WTC11 (cell line): ENCODE results near the gene ANKFN1. TPM values are rescaled to one million over a fixed set of nuclear protein-coding genes. Genes with fewer than 3 reads are reported as not detected.

Source experiments
- ATAC-seq: fragments of 200-7000 bp; cut with Tn5 transposase; 2 replicates; pipeline ENCODE4 v1.10.0; 2021; ENCODE audit warnings: mild to moderate bottlenecking, moderate library complexity
- CTCF ChIA-PET: fragments of 300-600 bp; sonication (Branson Sonifier 250); formaldehyde crosslinking; loops from one replicate; lab custom pipeline; 2021; ENCODE audit warnings: antibody characterized with exemption; lab: Charles Lee
- POLR2A ChIA-PET: fragments of 350-600 bp; sonication (Branson Sonifier 250); formaldehyde crosslinking; loops from one replicate; lab custom pipeline; 2021; ENCODE audit warnings: antibody characterized with exemption; lab: Charles Lee
- DNase-seq: peaks from one replicate; pipeline ENCODE4 v3.0.0; 2021; ENCODE audit warnings: low spot score
- H3K27ac Mint-ChIP-seq: 2 replicates; pipeline ENCODE4 v1.8.0; 2021; ENCODE audit warnings: mixed read lengths
- H3K27me3 Mint-ChIP-seq: 2 replicates; pipeline ENCODE4 v1.8.0; 2021; ENCODE audit warnings: low read depth, mild to moderate bottlenecking, moderate library complexity, mixed read lengths
- H3K36me3 Mint-ChIP-seq: 2 replicates; pipeline ENCODE4 v1.8.0; 2021; ENCODE audit warnings: mixed read lengths
- H3K4me1 Mint-ChIP-seq: 2 replicates; pipeline ENCODE4 v1.8.0; 2022; ENCODE audit warnings: mixed read lengths
- H3K4me3 Mint-ChIP-seq: 2 replicates; pipeline ENCODE4 v1.8.0; 2021; ENCODE audit warnings: mild to moderate bottlenecking, moderate library complexity, mixed read lengths
- H3K9me3 Mint-ChIP-seq: 2 replicates; pipeline ENCODE4 v1.8.0; 2021; ENCODE audit warnings: mixed read lengths
- ATF1 ChIP-seq: sonication (generic); formaldehyde crosslinking; IDR thresholded peaks from 2 replicates; pipeline ENCODE4 v1.8.1; 2023; ENCODE audit warnings: mild to moderate bottlenecking, moderate library complexity, missing genetic modification reagents
- ATF2 ChIP-seq: sonication (generic); formaldehyde crosslinking; IDR thresholded peaks from 2 replicates; pipeline ENCODE4 v1.8.1; 2022; ENCODE audit warnings: low read depth, missing genetic modification reagents, borderline replicate concordance
- ATF3 ChIP-seq: sonication (generic); formaldehyde crosslinking; conservative IDR thresholded peaks from 2 replicates; pipeline ENCODE4 v1.8.1; 2022; ENCODE audit warnings: mild to moderate bottlenecking, missing genetic modification reagents
- E2F5 ChIP-seq: sonication (generic); formaldehyde crosslinking; IDR thresholded peaks from 2 replicates; pipeline ENCODE4 v1.8.1; 2022; ENCODE audit warnings: mild to moderate bottlenecking, moderate library complexity, missing genetic modification reagents
- ELF4 ChIP-seq: sonication (generic); formaldehyde crosslinking; IDR thresholded peaks from 2 replicates; pipeline ENCODE4 v1.8.1; 2022; ENCODE audit warnings: low read depth, mild to moderate bottlenecking, moderate library complexity, missing genetic modification reagents
- EMX1 ChIP-seq: fragments of 250-450 bp; sonication (Bioruptor Pico); IDR thresholded peaks from 2 replicates; pipeline ENCODE4 v1.8.0; 2021; ENCODE audit warnings: mild to moderate bottlenecking
- FOXP1 ChIP-seq: sonication (generic); formaldehyde crosslinking; IDR thresholded peaks from 2 replicates; pipeline ENCODE4 v1.8.0; 2022; ENCODE audit warnings: missing genetic modification reagents, mild to moderate bottlenecking, moderate library complexity, borderline replicate concordance
- GRHL2 ChIP-seq: fragments of 250-450 bp; sonication (Bioruptor Pico); IDR thresholded peaks from 2 replicates; pipeline ENCODE4 v1.8.0; 2022; ENCODE audit warnings: mild to moderate bottlenecking, moderate library complexity; ENCODE audit not compliant: insufficient replicate concordance, severe bottlenecking
- GTF2I ChIP-seq: fragments of 250-450 bp; sonication (Bioruptor Pico); conservative IDR thresholded peaks from 2 replicates; pipeline ENCODE4 v1.4.0; 2021; ENCODE audit warnings: mild to moderate bottlenecking
- IRF2 ChIP-seq: sonication (generic); formaldehyde crosslinking; IDR thresholded peaks from 2 replicates; pipeline ENCODE4 v1.8.0; 2022; ENCODE audit warnings: low read depth, missing genetic modification reagents, borderline replicate concordance
- JUN ChIP-seq: sonication (generic); formaldehyde crosslinking; IDR thresholded peaks from 2 replicates; pipeline ENCODE4 v1.8.0; 2023; ENCODE audit warnings: mild to moderate bottlenecking, missing genetic modification reagents
- KAT7 ChIP-seq: sonication (generic); formaldehyde crosslinking; IDR thresholded peaks from 2 replicates; pipeline ENCODE4 v1.8.1; 2023; ENCODE audit warnings: missing genetic modification reagents, mild to moderate bottlenecking, borderline replicate concordance
- NR1H2 ChIP-seq: sonication (generic); formaldehyde crosslinking; IDR thresholded peaks from 2 replicates; pipeline ENCODE4 v1.9.0; 2021; ENCODE audit warnings: mild to moderate bottlenecking, moderate library complexity, missing genetic modification reagents
- RORB ChIP-seq: fragments of 250-450 bp; sonication (Bioruptor Pico); IDR thresholded peaks from 2 replicates; pipeline ENCODE4 v1.9.0; 2021; ENCODE audit warnings: mild to moderate bottlenecking
- SMAD4 ChIP-seq: sonication (generic); formaldehyde crosslinking; IDR thresholded peaks from 2 replicates; pipeline ENCODE4 v1.8.0; 2022; ENCODE audit warnings: mild to moderate bottlenecking, missing genetic modification reagents
- TP53 ChIP-seq: sonication (generic); formaldehyde crosslinking; IDR thresholded peaks from 2 replicates; pipeline ENCODE4 v1.8.1; 2023; ENCODE audit warnings: mild to moderate bottlenecking, missing genetic modification reagents
- USF2 ChIP-seq: sonication (generic); formaldehyde crosslinking; IDR thresholded peaks from 2 replicates; pipeline ENCODE4 v1.8.1; 2023; ENCODE audit warnings: mild to moderate bottlenecking, missing genetic modification reagents, moderate library complexity
- ZNF232 ChIP-seq: sonication (generic); formaldehyde crosslinking; IDR thresholded peaks from 2 replicates; pipeline ENCODE4 v1.8.0; 2022; ENCODE audit warnings: mild to moderate bottlenecking, missing genetic modification reagents
- ZNF423 ChIP-seq: fragments of 250-450 bp; sonication (Bioruptor Pico); IDR thresholded peaks from 2 replicates; pipeline ENCODE4 v2.1.2; 2022; ENCODE audit warnings: mild to moderate bottlenecking, moderate library complexity
- ZNF425 ChIP-seq: fragments of 250-450 bp; sonication (Bioruptor Pico); conservative IDR thresholded peaks from 2 replicates; pipeline ENCODE4 v1.9.0; 2021; ENCODE audit warnings: mild to moderate bottlenecking
- ZNF671 ChIP-seq: fragments of 250-450 bp; sonication (Bioruptor Pico); IDR thresholded peaks from 2 replicates; pipeline ENCODE4 v1.8.0; 2021; ENCODE audit warnings: mild to moderate bottlenecking
- total RNA-seq: library from RNA; stranded (reverse); gene quantifications from 3 replicates; pipeline ENCODE4 v1.2.3, GENCODE V29; 2021
- TF ChIP-seq, protein P1 (sequence below): sonication (generic); formaldehyde crosslinking; conservative IDR thresholded peaks from 2 replicates; pipeline ENCODE4 v1.8.1; 2023; ENCODE audit warnings: mild to moderate bottlenecking, low read depth, missing genetic modification reagents, moderate library complexity
- TF ChIP-seq, protein P2 (sequence below): sonication (generic); formaldehyde crosslinking; IDR thresholded peaks from 2 replicates; pipeline ENCODE4 v1.8.0; 2022; ENCODE audit warnings: mild to moderate bottlenecking, missing genetic modification reagents

The ANKFN1 gene
- total RNA-seq, 1 experiment from 2014 or later, result 0.24 TPM

GRCh38 chr17:56305007-56305406 is 151.7 kb downstream of the ANKFN1 start (continued):
- TF ChIP-seq, protein P1, sequence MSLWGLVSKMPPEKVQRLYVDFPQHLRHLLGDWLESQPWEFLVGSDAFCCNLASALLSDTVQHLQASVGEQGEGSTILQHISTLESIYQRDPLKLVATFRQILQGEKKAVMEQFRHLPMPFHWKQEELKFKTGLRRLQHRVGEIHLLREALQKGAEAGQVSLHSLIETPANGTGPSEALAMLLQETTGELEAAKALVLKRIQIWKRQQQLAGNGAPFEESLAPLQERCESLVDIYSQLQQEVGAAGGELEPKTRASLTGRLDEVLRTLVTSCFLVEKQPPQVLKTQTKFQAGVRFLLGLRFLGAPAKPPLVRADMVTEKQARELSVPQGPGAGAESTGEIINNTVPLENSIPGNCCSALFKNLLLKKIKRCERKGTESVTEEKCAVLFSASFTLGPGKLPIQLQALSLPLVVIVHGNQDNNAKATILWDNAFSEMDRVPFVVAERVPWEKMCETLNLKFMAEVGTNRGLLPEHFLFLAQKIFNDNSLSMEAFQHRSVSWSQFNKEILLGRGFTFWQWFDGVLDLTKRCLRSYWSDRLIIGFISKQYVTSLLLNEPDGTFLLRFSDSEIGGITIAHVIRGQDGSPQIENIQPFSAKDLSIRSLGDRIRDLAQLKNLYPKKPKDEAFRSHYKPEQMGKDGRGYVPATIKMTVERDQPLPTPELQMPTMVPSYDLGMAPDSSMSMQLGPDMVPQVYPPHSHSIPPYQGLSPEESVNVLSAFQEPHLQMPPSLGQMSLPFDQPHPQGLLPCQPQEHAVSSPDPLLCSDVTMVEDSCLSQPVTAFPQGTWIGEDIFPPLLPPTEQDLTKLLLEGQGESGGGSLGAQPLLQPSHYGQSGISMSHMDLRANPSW (CRISPR knock-in tag), result no peak
- no peak for TF ChIP-seq FOXP1
- TF ChIP-seq GTF2I (CRISPR knock-in tag), result no peak
- TF ChIP-seq ZNF232 (CRISPR knock-in tag), result no peak

GRCh38 chr17:56309897-56310296 is 156.6 kb downstream of the ANKFN1 start:
- ChIA-PET CTCF (no interaction called here), POLR2A (no interaction called here)
- TF ChIP-seq SMAD4 (no peak), ATF1 (CRISPR knock-in tag) (no peak), ATF2 (CRISPR knock-in tag) (no peak), USF2 (CRISPR knock-in tag) (no peak), ATF3 (no peak)
- TF ChIP-seq, protein P2, sequence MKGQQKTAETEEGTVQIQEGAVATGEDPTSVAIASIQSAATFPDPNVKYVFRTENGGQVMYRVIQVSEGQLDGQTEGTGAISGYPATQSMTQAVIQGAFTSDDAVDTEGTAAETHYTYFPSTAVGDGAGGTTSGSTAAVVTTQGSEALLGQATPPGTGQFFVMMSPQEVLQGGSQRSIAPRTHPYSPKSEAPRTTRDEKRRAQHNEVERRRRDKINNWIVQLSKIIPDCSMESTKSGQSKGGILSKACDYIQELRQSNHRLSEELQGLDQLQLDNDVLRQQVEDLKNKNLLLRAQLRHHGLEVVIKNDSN (CRISPR knock-in tag), result no peak
- H3K4me1 Mint-ChIP-seq, result no peaks in the 10 kb centered on the region
- no peak for ATAC-seq
- H3K27ac Mint-ChIP-seq, result no peak overlapping the region; the same call in 1 of the 2 replicates
- H3K36me3 Mint-ChIP-seq, result no peaks in the 10 kb centered on the region
- H3K27me3 Mint-ChIP-seq, result no peaks in the 10 kb centered on the region; the same call in 1 of the 2 replicates
- no peak overlapping the region for H3K4me3 Mint-ChIP-seq
- no peak for DNase-seq
- peaks cover 8% of the 10 kb centered on the region for H3K9me3 Mint-ChIP-seq

GRCh38 chr17:56310782-56311181 is 157.5 kb downstream of the ANKFN1 start:
- peaks cover 7% of the 10 kb centered on the region for H3K4me1 Mint-ChIP-seq
- TF ChIP-seq USF2 (CRISPR knock-in tag), result no peak
- no peak for TF ChIP-seq JUN (CRISPR knock-in tag)
- TF ChIP-seq IRF2 (CRISPR knock-in tag), result no peak
- TF ChIP-seq GRHL2 (CRISPR knock-in tag), result no peak
- no peak for TF ChIP-seq EMX1
- no peak for TF ChIP-seq ZNF671 (CRISPR knock-in tag)
- no peak for TF ChIP-seq TP53
- no peak for TF ChIP-seq ELF4 (CRISPR knock-in tag)
- TF ChIP-seq NR1H2 (CRISPR knock-in tag), result no peak
- no peak for TF ChIP-seq KAT7 (CRISPR knock-in tag)
- TF ChIP-seq ZNF425, result no peak
- no peak for TF ChIP-seq ZNF423 (CRISPR knock-in tag)
- TF ChIP-seq E2F5, result no peak
- no peak for TF ChIP-seq RORB
- no peak overlapping the region for H3K4me3 Mint-ChIP-seq
- ChIA-PET POLR2A (no interaction called here), CTCF (no interaction called here)
- ATAC-seq, result no peak
- peaks cover 8% of the 10 kb centered on the region for H3K9me3 Mint-ChIP-seq
- no peaks in the 10 kb centered on the region; the same call in 1 of the 2 replicates for H3K27me3 Mint-ChIP-seq
- DNase-seq, result no peak
- H3K36me3 Mint-ChIP-seq, result no peaks in the 10 kb centered on the region
- no peak overlapping the region for H3K27ac Mint-ChIP-seq
